ENCODE results near the gene STK16. TPM values are rescaled to one million over a fixed set of nuclear protein-coding genes. Genes with fewer than 3 reads are reported as not detected.

The STK16 gene
- total RNA-seq, 1 experiment from 2014 or later, result 21.6 TPM

- Histone ChIP-seq H2BK5ac (ENCODE audit: insufficient read length, low read length) (no peak overlapping the region), H3K9me3 (ENCODE audit: control insufficient read depth, low read depth, low read length) (no peaks in the 10 kb centered on the region), H2BK15ac (ENCODE audit: low read depth, low read length) (no peak overlapping the region), H3K18ac (ENCODE audit: insufficient read length, low read depth, low read length) (no peak overlapping the region), H2BK12ac (ENCODE audit: insufficient read length, low read depth, low read length) (no peak overlapping the region), H2AK5ac (ENCODE audit: insufficient read length, low read length) (no peak overlapping the region), H3K79me2 (ENCODE audit: insufficient read depth, low read length) (no peaks in the 10 kb centered on the region), H2AFZ (ENCODE audit: low read length) (no peak overlapping the region), H3K4ac (ENCODE audit: low read depth, low read length) (no peak overlapping the region), H4K91ac (ENCODE audit: insufficient read length, low read depth, low read length) (no peak overlapping the region), H3K79me1 (ENCODE audit: insufficient read depth, low read depth, low read length, poor library complexity, severe bottlenecking) (no peaks in the 10 kb centered on the region), H3K23ac (ENCODE audit: insufficient read length, low read depth, low read length) (no peak overlapping the region), H4K20me1 (ENCODE audit: control insufficient read depth, insufficient read depth, insufficient read length) (no peaks in the 10 kb centered on the region), H4K5ac (ENCODE audit: insufficient read length, low read depth, low read length) (no peak overlapping the region), H3K9ac (ENCODE audit: extremely low read depth, insufficient read length, low read length) (no peak overlapping the region), H2BK20ac (ENCODE audit: low read depth, low read length, poor library complexity, severe bottlenecking) (no peak overlapping the region), H3T11ph (ENCODE audit: low read length) (no peak overlapping the region), H4K8ac (replicated peaks; ENCODE audit: insufficient read length, low read depth, low read length) (no peak overlapping the region), H3K4me2 (ENCODE audit: insufficient read depth, insufficient read length, low read length) (no peak overlapping the region), H3K27me3 (ENCODE audit: insufficient read depth, low read length) (peaks cover 3% of the 10 kb centered on the region; the same call in 1 of the 2 replicates), H3K27ac (ENCODE audit: insufficient read length, low read depth, low read length) (no peak overlapping the region), H3K4me1 (ENCODE audit: insufficient read depth, low read length) (no peaks in the 10 kb centered on the region), H3K56ac (ENCODE audit: insufficient read length, low read depth, low read length) (no peak overlapping the region), H3K23me2 (ENCODE audit: insufficient read length, low read depth, low read length, poor library complexity, severe bottlenecking) (peaks cover 3% of the 10 kb centered on the region), H3K14ac (ENCODE audit: insufficient read depth, low read length) (no peak overlapping the region), H2BK120ac (ENCODE audit: low read depth, low read length, poor library complexity, severe bottlenecking) (no peak overlapping the region)
- Mint-ChIP-seq H3K27ac (no peak overlapping the region), H3K4me1 (peaks cover 1 to 2% of the 10 kb centered on the region in 2 experiments; a peak in 1 of 4 replicates), H3K36me3 (ENCODE audit: insufficient read depth in 1 of 3, low read depth in 3 of 3) (no peaks in the 10 kb centered on the region), H3K4me3 (no peak overlapping the region), H3K9me3 (no peaks in the 10 kb centered on the region), H3K27me3 (ENCODE audit: low read depth) (peaks cover 60% of the 10 kb centered on the region)
- no peak for TF ChIP-seq CTCF (conservative IDR thresholded peaks at IDR 0.05)
- no CpG with 5 or more reads among the region's 5 CpGs for WGBS (ENCODE audit: extremely low coverage, insufficient read length, low lambda C conversion rate)
- DNase-seq, result no peak
These were observed 16.0 kb downstream of the STK16 start for GRCh38 chr2:219261024-219261855.
